GM12892 (cell line): ENCODE results near the gene TNFAIP2.

Experiments used
- POLR2A ChIP-seq: IDR thresholded peaks from 2 replicates; pipeline ENCODE4 v1.6.1; 2011; ENCODE audit warnings: low read depth, low read length, control low read depth
- POLR2AphosphoS5 ChIP-seq: IDR thresholded peaks from 2 replicates; pipeline ENCODE4 v1.6.1; 2011; ENCODE audit warnings: low read depth, low read length, control low read depth
- TAF1 ChIP-seq: IDR thresholded peaks from 2 replicates; pipeline ENCODE4 v1.6.1; 2011; ENCODE audit warnings: low read depth, mild to moderate bottlenecking, control low read depth, low read length, borderline replicate concordance

DNA sequence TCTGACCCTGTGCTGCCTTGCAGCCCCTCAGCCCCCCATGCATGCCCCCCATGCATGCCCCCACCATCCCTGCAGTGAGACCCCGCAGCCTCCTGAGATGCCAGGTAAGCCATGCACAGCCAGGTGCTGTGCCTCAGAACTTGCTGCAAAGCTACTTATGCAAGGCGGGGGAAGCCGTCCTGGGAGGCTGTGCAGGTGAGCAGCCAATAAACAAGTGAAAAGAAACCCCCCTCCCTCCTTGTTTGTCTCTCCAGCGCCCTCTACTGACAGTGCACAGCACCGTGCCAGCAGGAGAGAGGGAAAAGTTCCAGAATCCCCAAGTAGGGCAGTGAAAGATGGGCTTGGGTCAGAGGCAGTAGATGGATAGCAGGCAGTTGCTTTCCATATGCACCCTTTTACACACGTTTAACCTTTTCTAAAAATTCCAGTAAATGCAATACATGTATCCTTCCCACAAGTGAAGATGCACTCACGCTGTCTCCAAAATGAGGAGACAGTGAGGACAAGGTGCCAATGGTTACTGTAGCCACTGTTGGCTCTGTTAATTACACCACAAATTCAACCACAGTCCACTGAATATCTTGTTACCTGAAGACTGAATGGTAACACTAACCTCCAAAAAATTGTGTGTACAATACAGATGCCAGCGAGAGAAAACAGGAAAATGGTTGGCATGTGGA is 18.0 kb downstream of the TNFAIP2 start:
- TF ChIP-seq POLR2A: no peak
- TF ChIP-seq POLR2AphosphoS5: no peak
- no peak for TF ChIP-seq TAF1
